ENCODE results near the gene MYO10. TPM values are rescaled to one million over a fixed set of nuclear protein-coding genes. Genes with fewer than 3 reads are reported as not detected.

MYO10 gene
- total RNA-seq, 2 experiments from 2014 or later, result 0.03 to 1.7 TPM

- Histone ChIP-seq H4K20me1 (ENCODE audit: insufficient read depth, low read length) (no peaks in the 10 kb centered on the region), H3K79me2 (ENCODE audit: insufficient read depth, low read depth, low read length) (no peaks in the 10 kb centered on the region), H3K36me3 (ENCODE audit: insufficient read depth, low read length) (no peaks in the 10 kb centered on the region), H3K4me1 (ENCODE audit: insufficient read depth, low read length, poor library complexity, severe bottlenecking) (no peaks in the 10 kb centered on the region), H3K4me3 (ENCODE audit: low read depth, low read length, poor library complexity, severe bottlenecking) (no peak overlapping the region), H3K4me2 (ENCODE audit: low read length) (no peak overlapping the region), H2AFZ (ENCODE audit: low read length) (no peak overlapping the region), H3K27ac (ENCODE audit: low read depth, low read length, poor library complexity, severe bottlenecking) (no peak overlapping the region), H3K9me2 (ENCODE audit: insufficient read depth, low read length) (no peaks in the 10 kb centered on the region), H3K9me3 (ENCODE audit: low read length) (no peaks in the 10 kb centered on the region)
- intact Hi-C loops (cut with micrococcal nuclease; ENCODE audit: unreplicated experiment), result no loop called here
- TF ChIP-seq EZH2phosphoT487 (IDR thresholded peaks at IDR 0.05; ENCODE audit: borderline replicate concordance, low read depth, low read length) (no peak), CTCF (conservative IDR thresholded peaks at IDR 0.05; ENCODE audit: low read length) (no peak)
- BruUV-seq (replicated peaks), result no TSS peak
- ChIA-PET CTCF (ENCODE audit: unreplicated experiment) (no interaction called here), POLR2A (interaction anchor here (0.6 kb wide), 1 partner anchor 1094 kb away, joined by 3 read pairs; no protein-coding TSS in a partner anchor)
- no peak for DNase-seq (ENCODE audit: low spot score)
These were observed 47.0 kb upstream of the MYO10 start for GRCh38 chr5:16983022-16983639.

GRCh38 chr5:16981700-16982099 is 45.6 kb upstream of the MYO10 start:
- TF ChIP-seq CTCF (conservative IDR thresholded peaks at IDR 0.05; ENCODE audit: low read length), result no peak
- TF ChIP-seq EZH2phosphoT487 (IDR thresholded peaks at IDR 0.05; ENCODE audit: borderline replicate concordance, low read depth, low read length), result no peak
- H3K4me2 ChIP-seq (ENCODE audit: low read length), result no peak overlapping the region
- intact Hi-C loops (cut with micrococcal nuclease; ENCODE audit: unreplicated experiment), result no loop called here
- H3K9me3 ChIP-seq (ENCODE audit: low read length), result no peaks in the 10 kb centered on the region
- H3K79me2 ChIP-seq (ENCODE audit: insufficient read depth, low read depth, low read length), result no peaks in the 10 kb centered on the region
- ChIA-PET POLR2A (interaction anchor here (0.6 to 0.9 kb wide), 2 partner anchors 13 to 1057 kb away, joined by 4 to 7 read pairs; no protein-coding TSS in a partner anchor), CTCF (ENCODE audit: unreplicated experiment) (no interaction called here)
- no peaks in the 10 kb centered on the region for H3K36me3 ChIP-seq (ENCODE audit: insufficient read depth, low read length)
- H3K4me1 ChIP-seq (ENCODE audit: insufficient read depth, low read length, poor library complexity, severe bottlenecking), result no peaks in the 10 kb centered on the region
- H4K20me1 ChIP-seq (ENCODE audit: insufficient read depth, low read length), result no peaks in the 10 kb centered on the region
- H3K27ac ChIP-seq (ENCODE audit: low read depth, low read length, poor library complexity, severe bottlenecking), result no peak overlapping the region
- BruUV-seq (replicated peaks), result no TSS peak
- H3K9me2 ChIP-seq (ENCODE audit: insufficient read depth, low read length), result no peaks in the 10 kb centered on the region
- no peak overlapping the region for H3K4me3 ChIP-seq (ENCODE audit: low read depth, low read length, poor library complexity, severe bottlenecking)
- H2AFZ ChIP-seq (ENCODE audit: low read length), result no peak overlapping the region
- DNase-seq (ENCODE audit: low spot score), result no peak

- Histone ChIP-seq H3K4me2 (ENCODE audit: low read length) (no peak overlapping the region), H3K9me3 (ENCODE audit: low read length) (no peaks in the 10 kb centered on the region), H3K79me2 (ENCODE audit: insufficient read depth, low read depth, low read length) (no peaks in the 10 kb centered on the region), H3K27ac (ENCODE audit: low read depth, low read length, poor library complexity, severe bottlenecking) (no peak overlapping the region), H3K9me2 (ENCODE audit: insufficient read depth, low read length) (no peaks in the 10 kb centered on the region), H2AFZ (ENCODE audit: low read length) (no peak overlapping the region), H3K4me1 (ENCODE audit: insufficient read depth, low read length, poor library complexity, severe bottlenecking) (no peaks in the 10 kb centered on the region), H3K36me3 (ENCODE audit: insufficient read depth, low read length) (no peaks in the 10 kb centered on the region), H3K4me3 (ENCODE audit: low read depth, low read length, poor library complexity, severe bottlenecking) (no peak overlapping the region), H4K20me1 (ENCODE audit: insufficient read depth, low read length) (no peaks in the 10 kb centered on the region)
- TF ChIP-seq CTCF (conservative IDR thresholded peaks at IDR 0.05; ENCODE audit: low read length) (no peak), EZH2phosphoT487 (IDR thresholded peaks at IDR 0.05; ENCODE audit: borderline replicate concordance, low read depth, low read length) (no peak)
- intact Hi-C loops (cut with micrococcal nuclease; ENCODE audit: unreplicated experiment), result no loop called here
- no TSS peak for BruUV-seq (replicated peaks)
- DNase-seq (ENCODE audit: low spot score), result no peak
- ChIA-PET CTCF (ENCODE audit: unreplicated experiment) (no interaction called here), POLR2A (interaction anchor here (0.6 to 0.9 kb wide), 2 partner anchors 14 to 1056 kb away, joined by 4 to 7 read pairs; no protein-coding TSS in a partner anchor)
These were observed 44.9 kb upstream of the MYO10 start for GRCh38 chr5:16980983-16981382.

Data from OCI-LY7 (cell line).